Measurements from ENCODE around the gene RBM33. TPM values are rescaled to one million over a fixed set of nuclear protein-coding genes. Genes with fewer than 3 reads are reported as not detected.

RBM33 gene
- total and polyA plus RNA-seq, 9 of the 15 experiments (the other 6 are each of a cell fraction or from before 2014, with no cell fraction given), result 4.4 to 80.7 (median 27.3) TPM

DNA sequence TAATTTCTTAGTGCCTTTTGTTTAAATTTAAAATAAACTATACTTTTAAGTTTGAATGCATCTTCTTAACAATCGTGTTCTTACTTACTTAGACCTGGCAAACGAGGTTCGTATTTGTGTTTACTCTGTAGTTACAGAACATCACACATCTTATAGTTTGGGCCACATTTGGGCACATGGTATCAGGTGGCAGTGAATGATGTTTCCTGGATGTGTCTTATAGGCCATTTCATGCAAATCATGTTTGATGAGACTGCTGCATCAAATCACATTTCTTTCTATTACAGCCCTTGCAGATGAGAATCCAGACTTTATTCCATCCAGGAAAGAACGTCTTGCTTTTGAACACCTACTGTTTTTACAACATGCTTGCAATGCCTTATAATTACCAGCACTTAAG is 78.5 kb downstream of the RBM33 start:
- WGBS (ENCODE audit: insufficient coverage, low coverage, missing lambda C conversion rate), result 90% methylated on average over 4 of the region's 4 CpGs
- H3K4me2 ChIP-seq (ENCODE audit: insufficient read depth, low read length), result no peak overlapping the region
- H2AFZ ChIP-seq (ENCODE audit: low read depth, low read length), result no peak overlapping the region
- FAIRE-seq (no peak), DNase-seq (ENCODE audit: extremely low read depth in 1 of 4, low spot score in 3 of 4) (no peak), ATAC-seq (no peak)
- peaks cover 0 to 3% of the 10 kb centered on the region in 2 experiments; a peak in 1 of 5 replicates for H3K4me1 ChIP-seq (replicated peaks in 1 of 2; ENCODE audit: control insufficient read depth in 2 of 2, insufficient read depth in 2 of 2, low read length in 2 of 2)
- intact Hi-C loops (cut with micrococcal nuclease), result loop anchor here (5.0 kb wide), 1 partner anchor 126 kb away; no protein-coding TSS in a partner anchor
- H3K27ac ChIP-seq (ENCODE audit: extremely low read depth, low read depth, low read length), result no peak overlapping the region
- ChIA-PET POLR2A (no interaction called here), CTCF (ENCODE audit: low intra/inter-chr PET ratio) (no interaction called here)
- H3K79me2 ChIP-seq (ENCODE audit: control insufficient read depth, insufficient read depth, low read length), result peaks cover 63% of the 10 kb centered on the region
- H3K9ac ChIP-seq (ENCODE audit: insufficient read depth in 1 of 2, low read depth in 2 of 2, low read length in 2 of 2), result no peak overlapping the region
- no peaks in the 10 kb centered on the region for H3K9me3 ChIP-seq (replicated peaks; ENCODE audit: control insufficient read depth, insufficient read depth, low read depth, low read length)
- H4K20me1 ChIP-seq (replicated peaks; ENCODE audit: control insufficient read depth, insufficient read depth, low read length), result no peaks in the 10 kb centered on the region; the same call in 1 of the 2 replicates
- no peaks in the 10 kb centered on the region for H3K27me3 ChIP-seq (ENCODE audit: control insufficient read depth in 2 of 2, insufficient read depth in 2 of 2, low read length in 2 of 2)
- no peaks in the 10 kb centered on the region for H3K9me1 ChIP-seq (ENCODE audit: control insufficient read depth, insufficient read depth, low read length)
- H3K36me3 ChIP-seq (ENCODE audit: control insufficient read depth, insufficient read depth, low read length), result peaks cover 79% of the 10 kb centered on the region
- no peak overlapping the region for H3K4me3 ChIP-seq
- in situ Hi-C loops (cut with MboI), result no loop called here
- no TSS peak for BruUV-seq (replicated peaks)
- TF ChIP-seq HDAC6 (IDR thresholded peaks at IDR 0.05; ENCODE audit: low read depth, low read length) (no peak), ZNF174 (CRISPR knock-in tag; IDR thresholded peaks at IDR 0.05) (no peak), NR2F6 (CRISPR knock-in tag; IDR thresholded peaks at IDR 0.05) (no peak), ZBTB12 (CRISPR knock-in tag; IDR thresholded peaks at IDR 0.05) (no peak), SMARCE1 (IDR thresholded peaks at IDR 0.05) (no peak), FOXA3 (CRISPR knock-in tag; conservative IDR thresholded peaks at IDR 0.05 in 1 of 2, IDR thresholded peaks at IDR 0.05 in 1 of 2) (no peak), NFYB (IDR thresholded peaks at IDR 0.05; ENCODE audit: extremely low read depth, insufficient read length) (no peak)
- TF ChIP-seq, protein P1, sequence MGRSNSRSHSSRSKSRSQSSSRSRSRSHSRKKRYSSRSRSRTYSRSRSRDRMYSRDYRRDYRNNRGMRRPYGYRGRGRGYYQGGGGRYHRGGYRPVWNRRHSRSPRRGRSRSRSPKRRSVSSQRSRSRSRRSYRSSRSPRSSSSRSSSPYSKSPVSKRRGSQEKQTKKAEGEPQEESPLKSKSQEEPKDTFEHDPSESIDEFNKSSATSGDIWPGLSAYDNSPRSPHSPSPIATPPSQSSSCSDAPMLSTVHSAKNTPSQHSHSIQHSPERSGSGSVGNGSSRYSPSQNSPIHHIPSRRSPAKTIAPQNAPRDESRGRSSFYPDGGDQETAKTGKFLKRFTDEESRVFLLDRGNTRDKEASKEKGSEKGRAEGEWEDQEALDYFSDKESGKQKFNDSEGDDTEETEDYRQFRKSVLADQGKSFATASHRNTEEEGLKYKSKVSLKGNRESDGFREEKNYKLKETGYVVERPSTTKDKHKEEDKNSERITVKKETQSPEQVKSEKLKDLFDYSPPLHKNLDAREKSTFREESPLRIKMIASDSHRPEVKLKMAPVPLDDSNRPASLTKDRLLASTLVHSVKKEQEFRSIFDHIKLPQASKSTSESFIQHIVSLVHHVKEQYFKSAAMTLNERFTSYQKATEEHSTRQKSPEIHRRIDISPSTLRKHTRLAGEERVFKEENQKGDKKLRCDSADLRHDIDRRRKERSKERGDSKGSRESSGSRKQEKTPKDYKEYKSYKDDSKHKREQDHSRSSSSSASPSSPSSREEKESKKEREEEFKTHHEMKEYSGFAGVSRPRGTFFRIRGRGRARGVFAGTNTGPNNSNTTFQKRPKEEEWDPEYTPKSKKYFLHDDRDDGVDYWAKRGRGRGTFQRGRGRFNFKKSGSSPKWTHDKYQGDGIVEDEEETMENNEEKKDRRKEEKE (IDR thresholded peaks at IDR 0.05; ENCODE audit: borderline replicate concordance in 1 of 2, control insufficient read depth in 1 of 2, low read depth in 2 of 2, low read length in 1 of 2), result no peak
- TF ChIP-seq, protein P2, sequence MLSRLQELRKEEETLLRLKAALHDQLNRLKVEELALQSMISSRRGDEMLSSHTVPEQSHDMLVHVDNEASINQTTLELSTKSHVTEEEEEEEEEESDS (CRISPR knock-in tag; IDR thresholded peaks at IDR 0.05), result no peak

Data from K562 (cell line).